HK-2 (cell line): ENCODE measurements around the gene CD2BP2.
"Not testable (repeated sequence)": the region's sequence is repeated elsewhere in the genome, so short reads cannot be mapped to it uniquely, and the experiment has no call there.

Experiments
- DNase-seq: peaks from one replicate; pipeline ENCODE4 v3.0.0-alpha.2; 2018; ENCODE audit not compliant: unreplicated experiment

The CD2BP2 gene

GRCh38 chr16:30358990-30359870 is 4.1 kb upstream of the CD2BP2 start:
- DNase-seq = no peak

DNA sequence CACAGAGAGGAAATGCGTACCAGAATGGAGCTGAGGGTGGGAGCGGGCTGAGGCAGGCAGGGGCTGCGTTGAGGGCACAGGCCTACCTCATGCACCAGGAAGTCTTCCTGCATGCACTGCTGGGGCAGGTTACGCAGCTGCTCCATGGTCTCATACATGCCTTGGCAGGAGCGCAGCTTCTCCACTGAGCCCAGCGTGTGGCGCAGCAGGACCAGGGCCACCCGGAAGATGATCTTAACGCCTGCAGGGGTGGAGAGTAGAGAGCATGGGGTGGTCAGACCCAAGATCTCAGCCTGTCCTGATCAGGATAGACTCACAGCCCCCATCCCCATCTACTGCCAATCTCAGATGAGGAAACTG is 3.4 kb upstream of the CD2BP2 start:
- DNase-seq = no peak

DNA sequence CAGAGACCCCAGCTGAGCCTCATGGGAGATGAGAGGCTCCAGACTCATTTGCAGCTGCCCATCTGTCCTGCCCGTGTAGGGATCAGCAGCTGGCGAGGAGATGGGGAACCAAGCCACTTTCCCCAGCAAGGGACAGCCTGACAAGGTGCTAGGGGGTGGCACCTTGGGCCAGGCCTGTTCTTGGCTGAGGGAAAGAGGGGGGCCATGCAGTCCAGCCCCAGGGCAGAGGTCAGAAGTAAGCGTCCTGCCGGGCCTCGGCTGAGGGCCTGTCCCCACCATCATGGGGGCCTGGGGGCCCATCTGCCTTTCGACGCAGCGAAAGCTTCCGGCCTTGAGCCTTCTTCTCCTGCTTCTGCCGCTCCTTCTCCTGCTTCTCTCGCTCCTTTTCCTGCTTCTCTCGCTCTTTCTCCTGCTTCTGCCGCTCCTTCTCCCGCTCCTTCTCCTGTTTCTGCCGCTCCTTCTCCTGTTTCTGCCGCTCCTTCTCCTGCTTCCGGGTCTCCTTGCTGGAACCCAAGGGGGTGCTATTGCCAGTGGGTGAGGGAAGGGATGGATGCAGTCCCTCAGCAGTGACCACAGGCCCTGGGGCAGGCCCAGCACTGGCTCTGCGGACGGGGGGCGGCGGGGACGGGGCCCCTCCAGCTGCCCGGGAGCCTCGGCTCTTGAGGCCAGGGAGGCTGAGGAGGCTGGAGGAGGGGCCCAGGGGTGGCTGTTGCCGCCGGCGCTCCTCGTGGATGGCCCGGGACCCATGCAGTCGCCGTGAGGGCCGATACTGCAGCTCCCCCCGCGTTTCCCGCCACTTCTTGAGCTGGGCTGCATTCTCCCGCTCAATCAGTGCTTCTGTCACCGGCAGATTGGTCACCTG is 2.8 kb upstream of the CD2BP2 start:
- DNase-seq = no peak

- DNase-seq = no peak
Observed at GRCh38 chr16:30357085-30357714, 2.1 kb upstream of the CD2BP2 start.

- DNase-seq = peak; percentile 60
Observed at GRCh38 chr16:30356401-30357084, 1.4 kb upstream of the CD2BP2 start.

GRCh38 chr16:30355954-30356308 is 823 bp upstream of the CD2BP2 start:
- no peak for DNase-seq

DNA sequence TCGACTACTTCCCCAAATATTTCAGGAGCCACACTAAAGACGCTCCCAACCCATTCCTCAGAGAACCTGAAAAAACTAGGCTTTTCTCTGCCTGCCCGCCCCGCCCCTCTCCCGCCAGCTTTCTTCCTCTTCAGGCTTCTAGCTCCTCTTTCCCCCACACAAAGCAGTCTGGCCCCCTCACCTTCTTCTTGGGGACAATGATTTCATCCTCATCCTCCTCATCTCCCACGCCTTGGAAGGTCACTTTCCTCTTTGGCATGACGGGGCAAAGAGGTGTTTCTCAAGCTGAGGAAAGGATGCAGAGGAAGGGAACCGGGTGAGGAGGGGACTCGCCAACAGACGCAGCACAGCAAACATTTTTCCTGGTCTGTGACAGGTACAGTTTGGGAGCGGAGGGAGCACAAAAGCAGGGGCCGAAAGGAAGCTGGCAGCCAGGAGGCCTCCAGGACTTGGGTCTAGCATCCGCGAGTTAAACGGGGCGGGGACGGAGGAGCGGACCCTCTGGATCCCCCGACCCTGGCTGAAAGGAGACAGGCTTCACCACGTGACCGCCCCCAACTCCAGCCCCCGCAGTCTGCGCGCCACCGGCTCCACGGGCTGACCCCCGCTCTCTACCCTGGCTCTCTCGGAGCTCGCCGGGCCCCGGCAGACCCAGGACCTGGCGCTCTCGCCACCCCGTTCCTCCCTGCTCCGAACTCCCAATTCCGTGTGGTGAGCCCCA is 525 bp downstream of the CD2BP2 start:
- DNase-seq = no peak

- no peak for DNase-seq
Observed at GRCh38 chr16:30353438-30354129, 1.5 kb downstream of the CD2BP2 start.

- DNase-seq = no peak
Observed at GRCh38 chr16:30352488-30353401, 2.4 kb downstream of the CD2BP2 start.

GRCh38 chr16:30351586-30352419 is 3.3 kb downstream of the CD2BP2 start:
- no peak for DNase-seq

GRCh38 chr16:30351001-30351441 is 4.1 kb downstream of the CD2BP2 start:
- DNase-seq = no peak

- DNase-seq = no peak
Observed at GRCh38 chr16:30350134-30350871, 4.8 kb downstream of the CD2BP2 start.

- DNase-seq = no peak
Observed at GRCh38 chr16:30349675-30350074, 5.4 kb downstream of the CD2BP2 start.

DNA sequence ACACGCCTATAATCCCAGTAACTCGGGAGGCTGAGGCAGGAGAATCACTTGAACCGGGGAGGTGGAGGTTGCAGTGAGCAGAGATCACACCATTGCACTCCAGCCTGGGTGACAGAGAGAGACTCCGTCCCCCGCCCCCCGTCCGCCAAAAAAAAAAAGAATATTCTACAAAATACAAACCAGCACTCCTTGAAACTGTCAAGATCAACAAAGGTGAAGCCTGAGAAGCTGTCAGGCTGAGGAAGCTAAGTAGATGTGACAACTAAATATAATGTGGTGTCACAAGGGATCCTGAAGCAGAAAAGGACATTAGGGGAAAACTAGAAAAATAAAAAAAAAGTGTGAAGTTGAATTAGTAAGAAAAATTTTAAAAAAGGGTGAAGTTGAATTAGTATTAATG is 6.2 kb downstream of the CD2BP2 start:
- no peak for DNase-seq

GRCh38 chr16:30348113-30348512 is 7.0 kb downstream of the CD2BP2 start:
- no peak for DNase-seq

- DNase-seq = no peak
Observed at GRCh38 chr16:30346286-30346685, 8.8 kb downstream of the CD2BP2 start.

DNA sequence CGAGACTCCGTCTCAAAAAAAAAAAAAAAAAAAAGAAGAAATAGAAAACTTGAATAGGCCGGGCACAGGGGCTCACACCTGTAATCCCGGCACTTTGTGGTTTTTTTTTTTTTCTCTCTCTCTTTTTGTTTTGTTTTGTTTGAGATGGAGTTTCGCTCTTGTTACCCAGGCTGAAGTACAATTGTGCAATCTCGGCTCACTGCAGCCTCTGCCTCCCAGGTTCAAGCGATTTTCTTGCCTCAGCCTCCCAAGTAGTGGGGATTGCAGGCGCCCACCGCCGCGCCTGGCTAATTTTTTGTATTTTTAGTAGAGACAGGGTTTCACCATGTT is 11.7 kb downstream of the CD2BP2 start:
- not testable (repeated sequence) for DNase-seq
